ENCODE measurements around the gene ATXN2.
"Not testable (repeated sequence)": the region's sequence is repeated elsewhere in the genome, so short reads cannot be mapped to it uniquely, and the experiment has no call there.

ATXN2 gene

GRCh38 chr12:111546758-111547383 lies 52.2 kb downstream of the ATXN2 start:
- DNase-seq (ENCODE audit: low spot score in 2 of 2) (no peak), ATAC-seq (replicated peaks; ENCODE audit: extremely low read depth, poor library complexity, severe bottlenecking) (peak; percentile 43)
- H3K4me1 Mint-ChIP-seq, result peaks cover 10% of the 10 kb centered on the region
- peak overlapping the region; percentile 1 for H3K27ac Mint-ChIP-seq (ENCODE audit: low read depth)
- H3K36me3 Mint-ChIP-seq (ENCODE audit: insufficient read depth), result peaks cover 45% of the 10 kb centered on the region
- no peaks in the 10 kb centered on the region for H3K27me3 Mint-ChIP-seq
- no peak overlapping the region for H3K4me3 Mint-ChIP-seq
- no peaks in the 10 kb centered on the region for H3K9me3 Mint-ChIP-seq

DNA sequence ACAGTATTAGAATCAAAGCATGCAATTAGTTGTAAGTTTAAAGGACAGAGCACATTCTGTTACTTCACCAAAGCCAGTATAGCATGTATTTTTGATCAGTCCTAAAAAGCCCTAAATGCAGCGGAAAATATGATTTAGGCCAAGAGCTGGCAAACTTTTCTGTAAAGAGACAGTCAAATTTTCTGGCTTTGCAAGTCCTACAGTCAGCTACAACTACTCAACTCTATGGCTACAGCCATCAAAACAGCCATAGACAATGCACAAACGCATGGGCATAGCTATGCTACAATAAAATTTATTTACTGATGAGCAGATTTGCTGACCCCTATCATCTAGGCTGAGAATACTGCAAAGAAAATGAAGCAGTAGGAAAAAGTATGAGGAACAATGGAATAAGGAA lies 52.9 kb downstream of the ATXN2 start:
- H3K36me3 Mint-ChIP-seq (ENCODE audit: insufficient read depth), result peaks cover 40% of the 10 kb centered on the region
- H3K4me3 Mint-ChIP-seq, result no peak overlapping the region
- peaks cover 10% of the 10 kb centered on the region for H3K4me1 Mint-ChIP-seq
- no peak overlapping the region for H3K27ac Mint-ChIP-seq (ENCODE audit: low read depth)
- no peak for ATAC-seq (replicated peaks; ENCODE audit: extremely low read depth, poor library complexity, severe bottlenecking)
- no peaks in the 10 kb centered on the region for H3K27me3 Mint-ChIP-seq
- no peak for DNase-seq (ENCODE audit: low spot score in 2 of 2)
- H3K9me3 Mint-ChIP-seq, result no peaks in the 10 kb centered on the region

DNA sequence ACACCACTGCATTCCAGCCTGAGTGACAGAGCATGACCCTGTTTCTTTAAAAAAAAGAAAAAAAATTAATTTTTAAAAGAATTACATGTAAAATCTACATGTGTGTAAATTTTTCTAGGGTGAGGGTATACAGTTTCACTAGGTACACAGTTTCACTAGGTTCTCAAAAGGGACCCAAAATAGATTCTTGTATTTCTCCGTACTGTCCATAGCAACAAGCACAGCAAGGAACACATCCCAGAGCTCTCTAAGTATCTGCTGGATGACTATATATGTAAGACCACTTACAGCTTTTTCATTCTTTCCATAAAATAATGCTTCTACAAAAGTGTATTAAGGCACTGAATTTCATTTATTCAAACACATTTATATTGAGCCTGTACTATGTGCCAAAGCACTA lies 55.1 kb downstream of the ATXN2 start:
- Mint-ChIP-seq H3K27me3 (no peaks in the 10 kb centered on the region), H3K9me3 (no peaks in the 10 kb centered on the region), H3K4me1 (peaks cover 10% of the 10 kb centered on the region), H3K4me3 (no peak overlapping the region), H3K27ac (ENCODE audit: low read depth) (no peak overlapping the region), H3K36me3 (ENCODE audit: insufficient read depth) (peaks cover 29% of the 10 kb centered on the region)
- DNase-seq (ENCODE audit: low spot score in 2 of 2) (no peak), ATAC-seq (replicated peaks; ENCODE audit: extremely low read depth, poor library complexity, severe bottlenecking) (no peak)

DNA sequence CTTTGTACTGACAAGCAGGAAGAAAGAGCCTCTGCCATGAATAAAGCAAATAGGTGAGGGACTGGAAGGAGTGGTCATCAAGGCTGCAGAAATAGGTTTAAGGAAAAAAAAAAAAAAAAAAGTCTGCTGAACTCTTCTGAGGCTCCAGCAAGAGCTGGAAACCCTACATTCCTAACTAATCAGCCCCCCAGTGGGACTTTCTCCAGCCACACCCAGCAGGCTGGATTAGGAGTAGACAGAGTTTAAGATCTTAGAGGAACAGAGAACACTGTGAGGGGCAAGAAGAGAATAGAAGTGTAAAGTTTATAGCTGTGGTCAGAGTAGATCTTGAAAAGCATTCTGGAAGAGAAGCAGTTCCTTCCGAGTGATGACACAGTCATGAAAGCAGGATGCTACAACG lies 66.4 kb downstream of the ATXN2 start:
- Mint-ChIP-seq H3K9me3 (no peaks in the 10 kb centered on the region), H3K27ac (ENCODE audit: low read depth) (peak overlapping the region; percentile 45), H3K4me3 (no peak overlapping the region), H3K36me3 (ENCODE audit: insufficient read depth) (peaks cover 13% of the 10 kb centered on the region), H3K4me1 (no peaks in the 10 kb centered on the region), H3K27me3 (no peaks in the 10 kb centered on the region)
- ATAC-seq (replicated peaks; ENCODE audit: extremely low read depth, poor library complexity, severe bottlenecking), result no peak
- DNase-seq (ENCODE audit: low spot score in 2 of 2), result no peak

- Mint-ChIP-seq H3K36me3 (ENCODE audit: insufficient read depth) (peaks cover 15% of the 10 kb centered on the region), H3K4me3 (no peak overlapping the region), H3K27ac (ENCODE audit: low read depth) (no peak overlapping the region), H3K27me3 (no peaks in the 10 kb centered on the region), H3K4me1 (no peaks in the 10 kb centered on the region), H3K9me3 (no peaks in the 10 kb centered on the region)
- peak; percentile 20 to 26 for DNase-seq (ENCODE audit: low spot score in 2 of 2)
- ATAC-seq (replicated peaks; ENCODE audit: extremely low read depth, poor library complexity, severe bottlenecking), result peak; percentile 65
These were observed 69.4 kb downstream of the ATXN2 start for GRCh38 chr12:111529424-111530368.

DNA sequence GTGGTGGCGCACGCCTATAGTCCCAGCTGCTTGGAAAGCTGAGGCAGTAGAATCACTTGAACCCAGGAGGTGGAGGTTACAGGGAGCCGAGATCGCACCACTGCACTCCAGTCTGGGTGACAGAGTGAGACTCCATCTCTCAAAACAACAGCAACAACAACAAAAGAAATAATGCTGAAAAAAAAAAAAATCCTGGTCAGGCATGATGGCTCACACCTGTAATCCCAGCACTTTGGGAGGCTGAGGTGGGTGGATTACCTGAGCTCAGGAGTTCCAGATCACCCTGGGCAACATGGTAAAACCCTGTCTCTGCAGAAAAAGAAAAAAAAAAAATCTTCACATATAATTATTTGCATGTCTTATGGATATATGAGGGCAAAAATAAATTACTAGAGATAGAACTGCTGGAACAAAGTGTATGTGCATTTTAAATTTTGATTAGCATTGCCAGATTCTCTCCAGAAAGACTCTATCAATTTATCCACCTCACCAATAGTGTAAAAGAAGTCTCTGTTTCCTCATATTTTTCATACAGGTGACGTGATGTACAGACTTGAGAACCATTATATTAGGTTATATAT lies 75.4 kb downstream of the ATXN2 start:
- Mint-ChIP-seq H3K9me3 (no peaks in the 10 kb centered on the region), H3K36me3 (ENCODE audit: insufficient read depth) (peaks cover 26% of the 10 kb centered on the region), H3K27me3 (no peaks in the 10 kb centered on the region), H3K4me1 (no peaks in the 10 kb centered on the region), H3K27ac (ENCODE audit: low read depth) (no peak overlapping the region), H3K4me3 (no peak overlapping the region)
- no peak for ATAC-seq (replicated peaks; ENCODE audit: extremely low read depth, poor library complexity, severe bottlenecking)
- no peak for DNase-seq (ENCODE audit: low spot score in 2 of 2)

DNA sequence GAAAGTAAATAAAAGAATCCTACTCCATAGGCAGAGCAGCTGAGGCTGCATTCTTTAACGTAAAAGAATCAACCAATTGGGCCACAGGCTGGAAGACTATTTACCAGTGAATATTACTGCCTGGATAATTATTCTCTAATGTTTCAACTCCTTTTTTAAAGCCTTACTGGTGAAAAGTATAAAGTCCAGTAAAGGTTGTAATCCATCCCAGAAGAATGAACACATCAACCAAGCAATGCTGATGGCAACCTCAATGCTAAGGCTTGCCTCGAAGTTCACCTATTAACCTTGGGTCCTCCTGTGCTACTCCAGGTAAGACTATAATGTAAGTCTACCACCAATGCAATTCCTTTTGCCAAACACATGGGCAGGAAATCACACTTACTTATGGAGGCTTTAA lies 77.3 kb downstream of the ATXN2 start:
- ATAC-seq (replicated peaks; ENCODE audit: extremely low read depth, poor library complexity, severe bottlenecking) (no peak), DNase-seq (ENCODE audit: low spot score in 2 of 2) (no peak)
- H3K36me3 Mint-ChIP-seq (ENCODE audit: insufficient read depth), result peaks cover 24% of the 10 kb centered on the region
- no peaks in the 10 kb centered on the region for H3K9me3 Mint-ChIP-seq
- H3K27me3 Mint-ChIP-seq, result no peaks in the 10 kb centered on the region
- H3K4me3 Mint-ChIP-seq, result no peak overlapping the region
- no peaks in the 10 kb centered on the region for H3K4me1 Mint-ChIP-seq
- H3K27ac Mint-ChIP-seq (ENCODE audit: low read depth), result no peak overlapping the region

- no peak overlapping the region for H3K4me3 Mint-ChIP-seq
- H3K36me3 Mint-ChIP-seq (ENCODE audit: insufficient read depth), result peaks cover 22% of the 10 kb centered on the region
- no peaks in the 10 kb centered on the region for H3K27me3 Mint-ChIP-seq
- DNase-seq (ENCODE audit: low spot score in 2 of 2) (no peak), ATAC-seq (replicated peaks; ENCODE audit: extremely low read depth, poor library complexity, severe bottlenecking) (no peak)
- H3K9me3 Mint-ChIP-seq, result no peaks in the 10 kb centered on the region
- no peak overlapping the region for H3K27ac Mint-ChIP-seq (ENCODE audit: low read depth)
- H3K4me1 Mint-ChIP-seq, result no peaks in the 10 kb centered on the region
These were observed 79.2 kb downstream of the ATXN2 start for GRCh38 chr12:111519937-111520336.

- H3K4me3 Mint-ChIP-seq, result no peak overlapping the region
- no peaks in the 10 kb centered on the region for H3K4me1 Mint-ChIP-seq
- no peak for ATAC-seq (replicated peaks; ENCODE audit: extremely low read depth, poor library complexity, severe bottlenecking)
- peaks cover 19% of the 10 kb centered on the region for H3K36me3 Mint-ChIP-seq (ENCODE audit: insufficient read depth)
- no peak for DNase-seq (ENCODE audit: low spot score in 2 of 2)
- no peaks in the 10 kb centered on the region for H3K27me3 Mint-ChIP-seq
- no peak overlapping the region for H3K27ac Mint-ChIP-seq (ENCODE audit: low read depth)
- H3K9me3 Mint-ChIP-seq, result no peaks in the 10 kb centered on the region
These were observed 80.0 kb downstream of the ATXN2 start for GRCh38 chr12:111519083-111519482.

DNA sequence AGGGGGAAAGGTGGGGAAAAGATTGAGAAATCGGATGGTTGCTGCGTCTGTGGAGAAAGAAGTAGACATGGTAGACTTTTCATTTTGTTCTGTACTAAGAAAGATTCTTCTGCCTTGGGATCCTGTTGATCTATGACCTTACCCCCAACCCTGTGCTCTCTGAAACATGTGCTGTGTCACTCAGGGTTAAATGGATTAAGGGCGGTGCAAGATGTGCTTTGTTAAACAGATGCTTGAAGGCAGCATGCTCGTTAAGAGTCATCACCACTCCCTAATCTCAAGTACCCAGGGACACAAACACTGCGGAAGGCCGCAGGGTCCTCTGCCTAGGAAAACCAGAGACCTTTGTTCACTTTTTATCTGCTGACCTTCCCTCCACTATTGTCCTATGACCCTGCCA lies 91.4 kb downstream of the ATXN2 start:
- not testable (repeated sequence) for ATAC-seq (replicated peaks; ENCODE audit: extremely low read depth, poor library complexity, severe bottlenecking); H3K27ac Mint-ChIP-seq (ENCODE audit: low read depth)
- H3K36me3 Mint-ChIP-seq (ENCODE audit: insufficient read depth), result peaks cover 25% of the 10 kb centered on the region

GRCh38 chr12:111507258-111507657 lies 91.9 kb downstream of the ATXN2 start:
- ATAC-seq (replicated peaks; ENCODE audit: extremely low read depth, poor library complexity, severe bottlenecking); H3K27ac Mint-ChIP-seq (ENCODE audit: low read depth); DNase-seq (ENCODE audit: low spot score in 2 of 2); H3K9me3 Mint-ChIP-seq; H3K4me3 Mint-ChIP-seq; H3K27me3 Mint-ChIP-seq: not testable (repeated sequence)
- Mint-ChIP-seq H3K36me3 (ENCODE audit: insufficient read depth) (peaks cover 25% of the 10 kb centered on the region), H3K4me1 (peaks cover 16% of the 10 kb centered on the region)

More for the DNA sequence above, 91.4 kb downstream of the ATXN2 start:
- H3K27me3 Mint-ChIP-seq; DNase-seq (ENCODE audit: low spot score in 2 of 2); H3K9me3 Mint-ChIP-seq; H3K4me3 Mint-ChIP-seq: not testable (repeated sequence)
- peaks cover 16% of the 10 kb centered on the region for H3K4me1 Mint-ChIP-seq

DNA sequence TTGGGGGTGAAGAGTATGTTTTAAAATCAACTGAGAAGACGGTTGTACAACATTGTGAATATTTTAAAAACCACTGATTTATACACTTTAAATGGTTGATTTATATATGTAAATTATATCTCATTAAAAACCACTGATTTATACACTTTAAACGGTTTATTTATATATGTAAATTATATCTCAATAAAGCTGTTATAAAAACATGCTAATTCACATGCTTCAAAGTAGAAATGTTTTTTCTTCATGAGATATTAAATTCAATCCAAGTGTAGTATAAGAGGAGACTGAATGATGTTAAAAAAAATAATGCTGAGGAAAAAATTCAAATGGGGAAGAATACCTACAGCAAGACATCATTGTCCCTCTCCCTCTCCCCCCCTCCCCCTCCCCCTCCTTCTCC lies 92.9 kb downstream of the ATXN2 start:
- Mint-ChIP-seq H3K4me3 (no peak overlapping the region), H3K27me3 (no peaks in the 10 kb centered on the region), H3K4me1 (peaks cover 16% of the 10 kb centered on the region), H3K36me3 (ENCODE audit: insufficient read depth) (peaks cover 18% of the 10 kb centered on the region), H3K27ac (ENCODE audit: low read depth) (no peak overlapping the region), H3K9me3 (no peaks in the 10 kb centered on the region)
- DNase-seq (ENCODE audit: low spot score in 2 of 2) (no peak), ATAC-seq (replicated peaks; ENCODE audit: extremely low read depth, poor library complexity, severe bottlenecking) (no peak)
